GM12878 (cell line): ENCODE data around the gene FAXC.

ENCODE experiments used
- CTCF ChIP-seq, 3 experiments: IDR thresholded peaks in 2 of 3; conservative IDR thresholded peaks in 1 of 3; 2 replicates each; pipeline ENCODE4 v1.5.1; 2011; ENCODE audit warnings: low read depth in 3 of 3, low read length in 3 of 3, mild to moderate bottlenecking in 3 of 3, control low read depth in 2 of 3, moderate library complexity in 2 of 3, inconsistent platforms in 1 of 3, mixed read lengths in 1 of 3; ENCODE audit not compliant: control insufficient read depth in 2 of 3, insufficient read depth in 1 of 3; ENCODE audit errors: extremely low read depth in 1 of 3
- SIN3A ChIP-seq: IDR thresholded peaks from 2 replicates; pipeline ENCODE4 v1.6.1; 2012; ENCODE audit warnings: low read depth, low read length, improper control_type of control experiment

- TF ChIP-seq SIN3A (no peak), CTCF (IDR thresholded peaks at IDR 0.05 in 2 of 3, conservative IDR thresholded peaks at IDR 0.05 in 1 of 3; ENCODE audit: control insufficient read depth in 2 of 3, extremely low read depth in 1 of 3, insufficient read depth in 1 of 3, low read depth in 3 of 3, low read length in 3 of 3) (no peak)
Measured at GRCh38 chr6:99333068-99333467, 16.4 kb downstream of the FAXC start.
